Measurements from ENCODE around the gene ARID1A.

DNA sequence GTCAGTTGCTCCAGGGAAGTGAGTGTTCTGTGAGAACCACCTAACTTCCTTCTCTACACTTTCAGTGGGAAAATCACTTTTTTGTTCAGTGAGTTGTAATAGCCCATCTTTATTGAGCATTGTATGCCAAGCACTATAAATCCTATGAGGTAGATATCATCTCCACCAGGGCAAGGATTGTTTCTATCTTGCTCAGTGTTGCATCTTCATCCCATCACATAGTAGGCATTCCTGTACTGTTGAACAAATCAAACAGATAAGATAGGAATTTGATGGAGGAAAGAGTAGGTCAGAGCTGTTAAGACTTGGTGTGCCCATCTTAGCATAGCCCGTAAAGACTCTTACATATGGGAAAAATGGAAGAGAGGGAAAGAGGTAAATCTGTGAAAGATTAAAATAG lies 89.1 kb downstream of the ARID1A start:
- TF ChIP-seq POLR2AphosphoS5 (IDR thresholded peaks at IDR 0.05; ENCODE audit: insufficient read depth, low read depth, low read length), result no peak
- TF ChIP-seq, protein P1, sequence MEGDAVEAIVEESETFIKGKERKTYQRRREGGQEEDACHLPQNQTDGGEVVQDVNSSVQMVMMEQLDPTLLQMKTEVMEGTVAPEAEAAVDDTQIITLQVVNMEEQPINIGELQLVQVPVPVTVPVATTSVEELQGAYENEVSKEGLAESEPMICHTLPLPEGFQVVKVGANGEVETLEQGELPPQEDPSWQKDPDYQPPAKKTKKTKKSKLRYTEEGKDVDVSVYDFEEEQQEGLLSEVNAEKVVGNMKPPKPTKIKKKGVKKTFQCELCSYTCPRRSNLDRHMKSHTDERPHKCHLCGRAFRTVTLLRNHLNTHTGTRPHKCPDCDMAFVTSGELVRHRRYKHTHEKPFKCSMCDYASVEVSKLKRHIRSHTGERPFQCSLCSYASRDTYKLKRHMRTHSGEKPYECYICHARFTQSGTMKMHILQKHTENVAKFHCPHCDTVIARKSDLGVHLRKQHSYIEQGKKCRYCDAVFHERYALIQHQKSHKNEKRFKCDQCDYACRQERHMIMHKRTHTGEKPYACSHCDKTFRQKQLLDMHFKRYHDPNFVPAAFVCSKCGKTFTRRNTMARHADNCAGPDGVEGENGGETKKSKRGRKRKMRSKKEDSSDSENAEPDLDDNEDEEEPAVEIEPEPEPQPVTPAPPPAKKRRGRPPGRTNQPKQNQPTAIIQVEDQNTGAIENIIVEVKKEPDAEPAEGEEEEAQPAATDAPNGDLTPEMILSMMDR (IDR thresholded peaks at IDR 0.05; ENCODE audit: extremely low read depth in 1 of 2, insufficient read depth in 1 of 2, low read depth in 1 of 2, low read length in 2 of 2), result no peak
